ENCODE data around the gene HSD3B1.

The HSD3B1 gene

GRCh38 chr1:119489201-119489600 is 17.8 kb upstream of the HSD3B1 start:
- no peak for TF ChIP-seq CTCF (conservative IDR thresholded peaks at IDR 0.05; ENCODE audit: low read depth, low read length)
- H3K4me3 ChIP-seq (ENCODE audit: low read length): no peak overlapping the region
- DNase-seq (ENCODE audit: low read depth): no peak

GRCh38 chr1:119490925-119491324 is 16.1 kb upstream of the HSD3B1 start:
- DNase-seq (ENCODE audit: low read depth): no peak
- TF ChIP-seq CTCF (conservative IDR thresholded peaks at IDR 0.05; ENCODE audit: low read depth, low read length): no peak
- no peak overlapping the region for H3K4me3 ChIP-seq (ENCODE audit: low read length)

GRCh38 chr1:119492763-119493162 is 14.2 kb upstream of the HSD3B1 start:
- TF ChIP-seq CTCF (conservative IDR thresholded peaks at IDR 0.05; ENCODE audit: low read depth, low read length): no peak
- DNase-seq (ENCODE audit: low read depth): no peak
- no peak overlapping the region for H3K4me3 ChIP-seq (ENCODE audit: low read length)

GRCh38 chr1:119504831-119505230 is 2.2 kb upstream of the HSD3B1 start:
- no peak for DNase-seq (ENCODE audit: low read depth)
- TF ChIP-seq CTCF (conservative IDR thresholded peaks at IDR 0.05; ENCODE audit: low read depth, low read length): no peak
- H3K4me3 ChIP-seq (ENCODE audit: low read length): no peak overlapping the region

DNA sequence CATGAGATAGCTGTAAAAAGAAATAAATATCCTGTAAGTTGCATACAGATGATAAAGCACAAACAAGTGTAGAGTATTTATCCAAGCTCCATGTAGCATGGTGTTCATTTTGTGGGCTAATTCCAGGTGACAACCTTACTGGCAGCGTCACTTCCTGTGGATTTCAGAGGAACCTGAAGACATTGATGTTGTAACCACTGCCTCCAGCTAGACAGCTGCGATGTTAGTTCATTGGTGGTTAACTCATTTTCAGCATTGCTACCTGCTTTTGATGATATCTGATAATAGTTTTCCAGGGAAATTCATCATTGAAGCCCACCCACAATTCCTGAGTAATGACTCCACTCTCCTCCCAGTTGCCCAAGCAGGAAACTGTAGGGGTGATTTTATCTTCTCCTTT is 3.0 kb downstream of the HSD3B1 start:
- no peak overlapping the region for H3K4me3 ChIP-seq (ENCODE audit: low read length)
- TF ChIP-seq CTCF (conservative IDR thresholded peaks at IDR 0.05; ENCODE audit: low read depth, low read length): no peak
- DNase-seq (ENCODE audit: low read depth): no peak

- DNase-seq (ENCODE audit: low read depth): no peak
- TF ChIP-seq CTCF (conservative IDR thresholded peaks at IDR 0.05; ENCODE audit: low read depth, low read length): no peak
- no peak overlapping the region for H3K4me3 ChIP-seq (ENCODE audit: low read length)
These were observed 8.2 kb downstream of the HSD3B1 start for GRCh38 chr1:119515221-119515620.

DNA sequence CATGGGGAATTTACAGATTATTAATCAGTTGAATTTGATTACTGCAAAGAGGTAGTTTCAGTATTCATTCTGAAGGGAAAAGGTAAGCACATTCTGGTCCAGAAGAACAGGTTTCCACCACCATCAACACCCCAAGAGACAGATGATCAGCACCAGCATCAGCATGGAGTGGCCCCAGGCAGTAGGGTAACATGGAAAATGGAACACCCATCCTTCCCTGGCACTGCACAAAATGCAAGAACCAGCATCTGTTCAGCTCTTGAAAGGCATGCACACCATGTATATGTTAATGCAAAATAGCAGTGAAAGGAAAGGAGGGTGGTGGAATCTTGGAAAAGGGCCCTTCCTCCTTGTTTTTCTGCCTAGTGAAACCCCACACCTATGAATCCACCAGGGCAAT is 9.2 kb downstream of the HSD3B1 start:
- no peak for TF ChIP-seq CTCF (conservative IDR thresholded peaks at IDR 0.05; ENCODE audit: low read depth, low read length)
- DNase-seq (ENCODE audit: low read depth): no peak
- H3K4me3 ChIP-seq (ENCODE audit: low read length): no peak overlapping the region
